ENCODE results near the gene PRR22. TPM values are rescaled to one million over a fixed set of nuclear protein-coding genes. Genes with fewer than 3 reads are reported as not detected.

Gene PRR22
- total RNA-seq, 1 experiment from 2014 or later: 3.1 TPM

Other genes with a start within 250 kb of the PRR22 start
- 4.9 TPM in 2 replicates for gene TINCR, start 216.8 kb downstream of the PRR22 start, total RNA-seq (2014; rRNA removed; shearing (Covaris generic))
- gene SAFB2, start 162.0 kb downstream of the PRR22 start, total RNA-seq (2014; rRNA removed; shearing (Covaris generic)): 10.9 and 18.9 TPM in 2 replicates
- gene SAFB, start 161.7 kb downstream of the PRR22 start, total RNA-seq (2014; rRNA removed; shearing (Covaris generic)): 16.7 and 27.5 TPM in 2 replicates
- 86.1 and 115 TPM in 2 replicates for gene MICOS13, start 104.2 kb downstream of the PRR22 start, total RNA-seq (2014; rRNA removed; shearing (Covaris generic))
- 4.4 and 5.5 TPM in 2 replicates for gene HSD11B1L, start 103.7 kb downstream of the PRR22 start, total RNA-seq (2014; rRNA removed; shearing (Covaris generic))
- gene RPL36, start 94.5 kb downstream of the PRR22 start, total RNA-seq (2014; rRNA removed; shearing (Covaris generic)): 613 and 661 TPM in 2 replicates
- gene LONP1, start 64.6 kb downstream of the PRR22 start, total RNA-seq (2014; rRNA removed; shearing (Covaris generic)): 83.2 and 91.1 TPM in 2 replicates
- not detected in 2 replicates for gene CATSPERD, start 64.1 kb downstream of the PRR22 start, total RNA-seq (2014; rRNA removed; shearing (Covaris generic))
- gene DUS3L, start 6.4 kb upstream of the PRR22 start, total RNA-seq (2014; rRNA removed; shearing (Covaris generic)): 51.6 and 52.9 TPM in 2 replicates
- 2.7 and 4.8 TPM in 2 replicates for gene NRTN, start 20.3 kb upstream of the PRR22 start, total RNA-seq (2014; rRNA removed; shearing (Covaris generic))
- not detected in 2 replicates for gene FUT6, start 55.0 kb upstream of the PRR22 start, total RNA-seq (2014; rRNA removed; shearing (Covaris generic))
- 3.0 and 3.3 TPM in 2 replicates for gene FUT3, start 66.7 kb upstream of the PRR22 start, total RNA-seq (2014; rRNA removed; shearing (Covaris generic))
- not detected in 2 replicates for gene FUT5, start 85.8 kb upstream of the PRR22 start, total RNA-seq (2014; rRNA removed; shearing (Covaris generic))
- 171 and 176 TPM in 2 replicates for gene NDUFA11, start 119.0 kb upstream of the PRR22 start, total RNA-seq (2014; rRNA removed; shearing (Covaris generic))
- gene VMAC, start 120.1 kb upstream of the PRR22 start, total RNA-seq (2014; rRNA removed; shearing (Covaris generic)): 6.0 and 6.6 TPM in 2 replicates
- gene CAPS, start 129.5 kb upstream of the PRR22 start, total RNA-seq (2014; rRNA removed; shearing (Covaris generic)): 3.4 and 3.7 TPM in 2 replicates
- 26.7 and 35.7 TPM in 2 replicates for gene RANBP3, start 193.4 kb upstream of the PRR22 start, total RNA-seq (2014; rRNA removed; shearing (Covaris generic))

Measured in SK-MEL-5 (cell line).